HepG2 (cell line): Measurements from ENCODE around the gene HMBS. TPM values are rescaled to one million over a fixed set of nuclear protein-coding genes. Genes with fewer than 3 reads are reported as not detected.

Experiments
- ATAC-seq: fragments of 200-7000 bp; cut with Tn5 transposase; 3 replicates; pipeline ENCODE4 v1.9.1; 2020; ENCODE audit warnings: mild to moderate bottlenecking, moderate library complexity
- BruUV-seq: library from RNA; stranded (reverse); fragments of 400-500 nt; replicated peaks from 2 replicates; lab custom pipeline; 2021; lab: Mats Ljungman, UMichigan
- CTCF ChIA-PET: fragments of 300-600 bp; formaldehyde crosslinking; extraction: SDS; loops from one replicate; lab custom pipeline; 2021; ENCODE audit warnings: low total read pairs, inconsistent platforms, low intra/inter-chr PET ratio; lab: Yijun Ruan, JAX
- POLR2A ChIA-PET: fragments of 350-600 bp; sonication (Branson Sonifier 250); formaldehyde crosslinking; loops from one replicate; lab custom pipeline; 2020; ENCODE audit warnings: antibody characterized with exemption, inconsistent platforms; lab: Yijun Ruan, JAX
- DNase-seq: peaks from one replicate; pipeline ENCODE4 v3.0.0-alpha.2; 2015; ENCODE audit warnings: low spot score
- FAIRE-seq: peaks from 3 replicates; lab custom pipeline; 2011; peaks lifted over from hg19 to GRCh38; lab: Jason Lieb, UNC
- H2AFZ ChIP-seq: one replicate; pipeline ENCODE4 v1.6.1; 2011; ENCODE audit warnings: low read length, inconsistent platforms
- H3K27ac ChIP-seq: fragments of 300-600 bp; 3 replicates; pipeline ENCODE4 v1.8.0; 2011; ENCODE audit warnings: mixed run types, mild to moderate bottlenecking, mixed read lengths, low read length, inconsistent platforms; ENCODE audit not compliant: insufficient read depth; ENCODE audit errors: extremely low read length
- H3K27me3 ChIP-seq, 2 experiments: fragments of 200-600 bp in 1 of 2; 2 replicates in 1 of 2; 3 replicates in 1 of 2; pipeline versions ENCODE4 v1.6.0 to v1.8.0; 2011; ENCODE audit warnings: low read length in 2 of 2, mild to moderate bottlenecking in 2 of 2, moderate library complexity in 2 of 2, inconsistent platforms in 1 of 2; ENCODE audit not compliant: insufficient read depth in 2 of 2, control insufficient read depth in 1 of 2
- H3K36me3 ChIP-seq, 2 experiments: fragments of 200-600 bp in 1 of 2; replicated peaks in 1 of 2; 2 replicates in 1 of 2; 3 replicates in 1 of 2; pipeline versions ENCODE4 v1.5.1 to v1.8.0; 2011; ENCODE audit warnings: low read length in 2 of 2, inconsistent platforms in 1 of 2; ENCODE audit not compliant: insufficient read depth in 2 of 2, control insufficient read depth in 1 of 2
- H3K4me1 ChIP-seq: 2 replicates; pipeline ENCODE4 v1.5.1; 2012; ENCODE audit warnings: low read length, inconsistent platforms; ENCODE audit not compliant: insufficient read depth
- H3K4me2 ChIP-seq: 2 replicates; pipeline ENCODE4 v1.6.0; 2011; ENCODE audit warnings: low read depth, low read length, inconsistent platforms
- H3K4me3 ChIP-seq, 3 experiments: fragments of 200-600 bp in 1 of 3; sonication (generic), shearing (Covaris generic) in 1 of 3; replicated peaks in 1 of 3; 2 replicates each; pipeline ENCODE4 v1.5.1; 2011 to 2016; ENCODE audit warnings: low read length in 3 of 3, inconsistent platforms in 2 of 3, low read depth in 2 of 3, mild to moderate bottlenecking in 2 of 3, control low read depth in 1 of 3, mixed read lengths in 1 of 3; ENCODE audit not compliant: insufficient read depth in 1 of 3
- H3K79me2 ChIP-seq: one replicate; pipeline ENCODE4 v1.6.1; 2011; ENCODE audit warnings: low read length, inconsistent platforms; ENCODE audit not compliant: insufficient read depth
- H3K9ac ChIP-seq: 2 replicates; pipeline ENCODE4 v1.6.0; 2011; ENCODE audit warnings: mild to moderate bottlenecking, low read depth, low read length, inconsistent platforms; ENCODE audit not compliant: insufficient read depth
- H3K9me3 ChIP-seq: 2 replicates; pipeline ENCODE4 v1.5.1; 2012; ENCODE audit warnings: mild to moderate bottlenecking, low read length
- H4K20me1 ChIP-seq: 2 replicates; pipeline ENCODE4 v1.6.0; 2011; ENCODE audit warnings: inconsistent platforms, mild to moderate bottlenecking, low read length, moderate library complexity; ENCODE audit not compliant: insufficient read depth
- ARNT ChIP-seq: fragments of 450-650 bp; IDR thresholded peaks from 2 replicates; pipeline ENCODE4 v1.6.1; 2017
- CEBPB ChIP-seq: IDR thresholded peaks from 2 replicates; pipeline ENCODE4 v1.6.1; 2011; ENCODE audit warnings: low read depth, low read length, improper control_type of control experiment, borderline replicate concordance
- ETV5 ChIP-seq: IDR thresholded peaks from 2 replicates; pipeline ENCODE4 v1.6.1; 2018; ENCODE audit warnings: missing biosample characterization, missing genetic modification reagents, inconsistent platforms, borderline replicate concordance
- FOXK2 ChIP-seq: fragments of 450-650 bp; IDR thresholded peaks from 2 replicates; pipeline ENCODE4 v1.6.1; 2016
- NFE2 ChIP-seq: sonication (generic); formaldehyde crosslinking; IDR thresholded peaks from 2 replicates; pipeline ENCODE4 v1.4.0; 2020; ENCODE audit warnings: missing genetic modification reagents
- PPARG ChIP-seq: conservative IDR thresholded peaks from 2 replicates; pipeline ENCODE4 v1.6.1; 2016; ENCODE audit warnings: missing biosample characterization, missing genetic modification reagents
- TBL1XR1 ChIP-seq: fragments of 150-350 bp; IDR thresholded peaks from 2 replicates; pipeline ENCODE4 v1.6.1; 2014; ENCODE audit warnings: borderline replicate concordance, low read length; ENCODE audit not compliant: partially characterized antibody
- ZFP41 ChIP-seq: sonication (generic); formaldehyde crosslinking; IDR thresholded peaks from 2 replicates; pipeline ENCODE4 v1.4.0; 2020; ENCODE audit warnings: mild to moderate bottlenecking, missing genetic modification reagents, borderline replicate concordance
- ZNF142 ChIP-seq: sonication (generic); formaldehyde crosslinking; IDR thresholded peaks from 2 replicates; pipeline ENCODE4 v1.4.0; 2020; ENCODE audit warnings: missing genetic modification reagents
- ZNF224 ChIP-seq: sonication (generic); formaldehyde crosslinking; IDR thresholded peaks from 2 replicates; pipeline ENCODE4 v1.5.0; 2020; ENCODE audit warnings: mild to moderate bottlenecking, missing genetic modification reagents
- WGBS: methylation state at CpG from one replicate; pipeline ENCODE4 v1.1.6; 2017; ENCODE audit warnings: low lambda C conversion rate; 5-methylcytosine and 5-hydroxymethylcytosine counted together
- in situ Hi-C: cut with HindIII; loops from 2 replicates; pipeline ENCODE4 v1.10.0; 2017; ENCODE audit warnings: low pct_unique_long_range_greater_than_20kb; ENCODE audit not compliant: extremely low pct_ligation_motif_present
- intact Hi-C: fragments of 100-400 bp; cut with micrococcal nuclease; formaldehyde crosslinking; loops from one replicate; pipeline ENCODE4 v1.10.0; 2022; ENCODE audit not compliant: unreplicated experiment
- polyA plus RNA-seq, 8 experiments: library from polyadenylated mRNA; depleted of rRNA in 3 of 8; stranded (reverse) in 7 of 8; unstranded in 1 of 8; fragments of >200 nt; fragmentation: Illumina TruSeq in 4 of 8; extraction: Trizol in 4 of 8; gene quantifications; 2 replicates each; pipeline versions ENCODE4 v1.2.1 to v1.2.3, GENCODE V29; 2011 to 2016; ENCODE audit warnings: low read depth in 4 of 8, missing spikeins in 1 of 8, mixed read lengths in 1 of 8; ENCODE audit not compliant: insufficient read depth in 1 of 8
- total RNA-seq, 5 experiments: library from RNA; depleted of rRNA; stranded (reverse); fragments of >200 nt; fragmentation: Illumina TruSeq; extraction: Trizol; gene quantifications; 2 replicates each; pipeline ENCODE4 v1.2.3, GENCODE V29; 2016; ENCODE audit warnings: low read depth in 1 of 5

Gene HMBS
- total and polyA plus RNA-seq, 2 of the 13 experiments (the other 11 are each of a cell fraction or from before 2014, with no cell fraction given) = 9.4 to 46.9 TPM

GRCh38 chr11:119049081-119049480 lies 35.6 kb upstream of the HMBS start:
- Histone ChIP-seq H3K9ac (no peak overlapping the region), H3K27me3 (no peaks in the 10 kb centered on the region), H3K36me3 (peaks cover 55 to 73% of the 10 kb centered on the region in 2 experiments), H4K20me1 (peaks cover 3% of the 10 kb centered on the region; the same call in 1 of the 2 replicates), H3K4me3 (no peak overlapping the region), H2AFZ (no peak overlapping the region), H3K27ac (no peak overlapping the region), H3K9me3 (no peaks in the 10 kb centered on the region), H3K79me2 (peaks cover 3% of the 10 kb centered on the region), H3K4me2 (no peak overlapping the region), H3K4me1 (no peaks in the 10 kb centered on the region)
- FAIRE-seq (no peak), DNase-seq (no peak), ATAC-seq (no peak)
- no TSS peak for BruUV-seq
- CTCF ChIA-PET = no interaction called here
- TF ChIP-seq ARNT = no peak
- TF ChIP-seq ZFP41 (CRISPR knock-in tag) = no peak
- TF ChIP-seq NFE2 (CRISPR knock-in tag) = no peak
- TF ChIP-seq TBL1XR1 = no peak
- no peak for TF ChIP-seq ETV5 (CRISPR knock-in tag)
- no peak for TF ChIP-seq PPARG (CRISPR knock-in tag)
- no peak for TF ChIP-seq ZNF224 (CRISPR knock-in tag)
- no peak for TF ChIP-seq ZNF142 (CRISPR knock-in tag)
- TF ChIP-seq CEBPB = no peak
- TF ChIP-seq FOXK2 = no peak
- in situ Hi-C loops = no loop called here
- POLR2A ChIA-PET = interaction anchor here (1.1 to 1.4 kb wide), 2 partner anchors 16 to 19 kb away, joined by 3 to 4 read pairs; partner anchors contain the start of gene VPS11
- 95% methylated on average over 7 of the region's 7 CpGs for WGBS
- intact Hi-C loops = no loop called here
